Hepatocyte (in vitro differentiated cells): Measurements from ENCODE around the gene SLC19A1. TPM values are rescaled to one million over a fixed set of nuclear protein-coding genes. Genes with fewer than 3 reads are reported as not detected.

Source experiments
- DNase-seq: peaks from one replicate; pipeline ENCODE4 v3.0.0-alpha.2; 2016; ENCODE audit warnings: low spot score
- H2AFZ ChIP-seq: fragments of 200-600 bp; sonication (generic); 2 replicates; pipeline ENCODE4 v1.6.0; 2016; ENCODE audit warnings: antibody characterized with exemption, mild to moderate bottlenecking
- H3K27ac ChIP-seq: fragments of 200-600 bp; sonication (generic); 2 replicates; pipeline ENCODE4 v1.5.1; 2016; ENCODE audit warnings: mild to moderate bottlenecking
- H3K27me3 ChIP-seq: fragments of 200-600 bp; sonication (generic); 2 replicates; pipeline ENCODE4 v1.6.1; 2016
- H3K36me3 ChIP-seq: fragments of 200-600 bp; sonication (generic); replicated peaks from 2 replicates; pipeline ENCODE4 v1.5.1; 2016; ENCODE audit warnings: low read depth; ENCODE audit not compliant: insufficient read depth
- H3K4me1 ChIP-seq: fragments of 200-600 bp; sonication (generic); 2 replicates; pipeline ENCODE4 v1.5.1; 2016; ENCODE audit warnings: mild to moderate bottlenecking, moderate library complexity; ENCODE audit not compliant: insufficient read depth
- H3K4me2 ChIP-seq: fragments of 200-600 bp; sonication (generic); 2 replicates; pipeline ENCODE4 v1.6.0; 2016
- H3K4me3 ChIP-seq: fragments of 200-600 bp; sonication (generic); 2 replicates; pipeline ENCODE4 v1.5.1; 2016; ENCODE audit warnings: mild to moderate bottlenecking
- H3K79me2 ChIP-seq: fragments of 200-600 bp; sonication (generic); 2 replicates; pipeline ENCODE4 v1.6.0; 2017; ENCODE audit warnings: mild to moderate bottlenecking
- H3K9me2 ChIP-seq: fragments of 200-600 bp; sonication (generic); replicated peaks from 2 replicates; pipeline ENCODE4 v1.6.0; 2017; ENCODE audit warnings: mild to moderate bottlenecking; ENCODE audit not compliant: insufficient read depth
- H3K9me3 ChIP-seq: fragments of 200-600 bp; sonication (generic); 2 replicates; pipeline ENCODE4 v1.5.1; 2016; ENCODE audit warnings: low read depth, mild to moderate bottlenecking
- H4K20me1 ChIP-seq: fragments of 200-600 bp; sonication (generic); 2 replicates; pipeline ENCODE4 v1.6.0; 2016; ENCODE audit warnings: mild to moderate bottlenecking; ENCODE audit not compliant: insufficient read depth, poor library complexity, severe bottlenecking
- CTCF ChIP-seq: fragments of 200-600 bp; sonication (generic); IDR thresholded peaks from 2 replicates; pipeline ENCODE4 v1.5.1; 2016; ENCODE audit warnings: antibody characterized with exemption, mild to moderate bottlenecking; ENCODE audit not compliant: poor library complexity
- EZH2 ChIP-seq: fragments of 200-600 bp; sonication (generic); IDR thresholded peaks from 2 replicates; pipeline ENCODE4 v1.6.1; 2016; ENCODE audit warnings: antibody characterized with exemption, mild to moderate bottlenecking, borderline replicate concordance
- EZH2phosphoT487 ChIP-seq: fragments of 200-600 bp; sonication (generic); IDR thresholded peaks from one replicate; pipeline ENCODE4 v1.6.1; 2018; ENCODE audit warnings: antibody characterized with exemption, mild to moderate bottlenecking, low read depth, moderate library complexity; ENCODE audit not compliant: unreplicated experiment, severe bottlenecking
- WGBS: methylation state at CpG from one replicate; pipeline ENCODE4 v1.1.6; 2016; ENCODE audit warnings: low lambda C conversion rate; ENCODE audit errors: missing lambda C conversion rate; 5-methylcytosine and 5-hydroxymethylcytosine counted together
- polyA plus RNA-seq: library from polyadenylated mRNA; unstranded; fragments of >200 nt; fragmentation: Nextera tagmentation; extraction: Ambion mirVana; gene quantifications from 2 replicates; pipeline ENCODE4 v1.2.1, GENCODE V29; 2016
- total RNA-seq: library from RNA; depleted of rRNA; stranded (reverse); fragments of >200 nt; gene quantifications from 2 replicates; pipeline ENCODE4 v1.2.3, GENCODE V29; 2014

The SLC19A1 gene
- total and polyA plus RNA-seq, 2 experiments from 2014 or later: 7.7 to 24.8 TPM

- no peaks in the 10 kb centered on the region for H3K79me2 ChIP-seq
- H3K4me2 ChIP-seq: no peak overlapping the region
- no peaks in the 10 kb centered on the region for H4K20me1 ChIP-seq
- no peak overlapping the region for H3K27ac ChIP-seq
- no peak for TF ChIP-seq EZH2phosphoT487
- no peak for TF ChIP-seq EZH2
- TF ChIP-seq CTCF: no peak
- no peaks in the 10 kb centered on the region for H3K27me3 ChIP-seq
- H3K9me2 ChIP-seq: no peaks in the 10 kb centered on the region
- 96% methylated on average over 9 of the region's 9 CpGs for WGBS
- no peak overlapping the region for H3K4me3 ChIP-seq
- no peak for DNase-seq
- H3K9me3 ChIP-seq: no peaks in the 10 kb centered on the region
- no peak overlapping the region for H2AFZ ChIP-seq
- H3K36me3 ChIP-seq: no peaks in the 10 kb centered on the region
- no peaks in the 10 kb centered on the region for H3K4me1 ChIP-seq
Observed at GRCh38 chr21:45491623-45492022, 50.6 kb downstream of the SLC19A1 start.

DNA sequence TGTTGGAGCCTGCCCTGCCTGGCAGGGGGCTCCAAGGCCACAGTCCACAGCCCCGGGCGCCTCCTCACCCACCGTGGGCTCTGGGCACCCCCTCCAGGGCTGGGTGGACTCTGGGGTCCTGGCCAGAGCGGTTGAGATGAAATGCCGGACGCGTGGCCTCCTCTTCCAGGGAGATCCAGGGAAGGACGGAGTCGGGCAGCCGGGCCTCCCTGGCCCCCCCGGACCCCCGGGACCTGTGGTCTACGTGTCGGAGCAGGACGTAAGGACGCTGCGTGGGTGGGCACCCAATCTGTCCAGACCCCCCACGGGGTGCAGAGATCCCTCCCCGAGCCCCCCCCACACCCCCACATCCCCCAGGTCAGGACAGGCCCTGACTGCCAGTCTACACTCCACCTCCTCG is 51.2 kb downstream of the SLC19A1 start:
- WGBS: 95% methylated on average over 11 of the region's 20 CpGs
- DNase-seq: no peak
- Histone ChIP-seq H3K27ac (no peak overlapping the region), H3K4me2 (no peak overlapping the region), H3K79me2 (no peaks in the 10 kb centered on the region), H3K4me3 (no peak overlapping the region), H4K20me1 (no peaks in the 10 kb centered on the region), H3K9me3 (no peaks in the 10 kb centered on the region), H3K9me2 (no peaks in the 10 kb centered on the region), H3K4me1 (no peaks in the 10 kb centered on the region), H2AFZ (no peak overlapping the region), H3K27me3 (no peaks in the 10 kb centered on the region), H3K36me3 (no peaks in the 10 kb centered on the region)
- TF ChIP-seq EZH2 (no peak), EZH2phosphoT487 (no peak), CTCF (no peak)

DNA sequence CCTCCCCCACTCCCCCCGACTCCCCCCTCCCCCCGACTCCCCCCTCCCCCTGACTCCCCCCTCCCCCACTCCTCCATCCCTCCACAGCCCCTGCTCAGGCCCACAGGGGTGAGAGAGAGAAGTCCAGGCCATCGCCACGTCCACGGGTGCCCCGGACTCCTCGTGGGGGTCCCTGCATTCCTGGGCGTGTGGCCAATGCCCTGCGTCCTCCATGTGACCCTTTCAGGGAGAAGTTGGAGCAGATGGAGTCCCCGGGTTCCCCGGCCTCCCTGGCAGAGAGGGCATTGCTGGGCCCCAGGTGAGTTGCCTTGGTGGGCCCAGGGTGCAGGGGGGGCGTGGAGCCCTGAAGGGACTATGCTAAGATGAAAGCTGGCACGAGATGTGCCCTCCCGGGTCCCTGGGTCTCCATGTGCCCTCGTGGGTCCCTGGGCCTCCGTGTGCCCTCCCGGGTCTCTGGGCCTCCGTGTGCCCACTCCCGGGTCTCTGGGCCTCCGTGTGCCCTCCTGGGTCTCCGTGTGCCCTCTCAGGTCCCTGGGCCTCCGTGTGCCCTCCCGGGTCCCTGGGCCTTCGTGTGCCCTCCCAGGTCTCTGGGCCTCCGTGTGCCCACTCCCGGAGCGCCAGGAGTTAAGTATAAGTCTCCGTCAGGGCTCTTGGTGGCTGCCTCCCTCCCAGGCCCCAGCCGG is 52.0 kb downstream of the SLC19A1 start:
- Histone ChIP-seq H2AFZ (no peak overlapping the region), H3K79me2 (no peaks in the 10 kb centered on the region), H3K4me3 (no peak overlapping the region), H3K27me3 (no peaks in the 10 kb centered on the region), H3K4me2 (no peak overlapping the region), H3K36me3 (no peaks in the 10 kb centered on the region), H3K9me3 (no peaks in the 10 kb centered on the region), H4K20me1 (no peaks in the 10 kb centered on the region), H3K27ac (no peak overlapping the region), H3K9me2 (no peaks in the 10 kb centered on the region), H3K4me1 (no peaks in the 10 kb centered on the region)
- no peak for DNase-seq
- WGBS: 89% methylated on average over 21 of the region's 29 CpGs
- TF ChIP-seq EZH2phosphoT487 (no peak), EZH2 (no peak), CTCF (no peak)

DNA sequence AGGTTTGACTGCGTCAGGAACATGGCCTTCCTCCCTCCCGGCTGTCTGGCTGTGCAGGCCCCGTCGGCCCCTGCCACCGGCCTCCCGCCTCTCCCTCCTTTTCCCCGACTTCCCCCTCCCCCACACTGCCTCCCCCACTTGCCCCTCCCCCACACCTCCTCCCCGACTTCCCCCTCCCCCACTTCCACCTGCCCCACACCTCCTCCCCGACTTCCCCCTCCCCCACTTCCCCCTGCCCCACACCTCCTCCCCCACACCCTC is 52.6 kb downstream of the SLC19A1 start:
- no peak for DNase-seq
- H3K27ac ChIP-seq: no peak overlapping the region
- no peaks in the 10 kb centered on the region for H3K36me3 ChIP-seq
- no peaks in the 10 kb centered on the region for H4K20me1 ChIP-seq
- no peaks in the 10 kb centered on the region for H3K9me3 ChIP-seq
- H3K4me2 ChIP-seq: no peak overlapping the region
- no peaks in the 10 kb centered on the region for H3K9me2 ChIP-seq
- no peaks in the 10 kb centered on the region for H3K4me1 ChIP-seq
- H3K4me3 ChIP-seq: no peak overlapping the region
- no peak overlapping the region for H2AFZ ChIP-seq
- no peaks in the 10 kb centered on the region for H3K79me2 ChIP-seq
- no peaks in the 10 kb centered on the region for H3K27me3 ChIP-seq
- TF ChIP-seq CTCF (no peak), EZH2phosphoT487 (no peak), EZH2 (no peak)
- WGBS: 100% methylated on average over 2 of the region's 9 CpGs
